Caco-2 (cell line): ENCODE measurements around the gene TTL. TPM values are rescaled to one million over a fixed set of nuclear protein-coding genes. Genes with fewer than 3 reads are reported as not detected.

Experiments
- BruUV-seq: library from RNA; stranded (reverse); fragments of 400-500 nt; replicated peaks from 2 replicates; lab custom pipeline; 2021; lab: Mats Ljungman, UMichigan
- CTCF ChIA-PET: fragments of 300-600 bp; sonication (Branson Sonifier 250); formaldehyde crosslinking; loops from one replicate; lab custom pipeline; 2022; ENCODE audit warnings: antibody characterized with exemption; lab: Charles Lee
- POLR2A ChIA-PET: fragments of 300-600 bp; sonication (Branson Sonifier 250); formaldehyde crosslinking; loops from one replicate; lab custom pipeline; 2022; ENCODE audit warnings: antibody characterized with exemption; lab: Charles Lee
- DNase-seq, 2 experiments: peaks; one replicate each; pipeline versions ENCODE4 v3.0.0 to v3.0.0-alpha.2; 2020 to 2022
- H3K27me3 ChIP-seq: replicated peaks from 2 replicates; pipeline ENCODE4 v1.6.0; 2011; ENCODE audit warnings: low read length; ENCODE audit not compliant: control insufficient read depth, insufficient read depth
- H3K36me3 ChIP-seq: 2 replicates; pipeline ENCODE4 v1.5.1; 2011; ENCODE audit warnings: low read length; ENCODE audit not compliant: control insufficient read depth, insufficient read depth
- H3K4me1 ChIP-seq: fragments of 250-450 bp; sonication (Bioruptor Pico); 2 replicates; pipeline ENCODE4 v1.5.1; 2020; ENCODE audit warnings: mild to moderate bottlenecking
- H3K4me3 ChIP-seq: 2 replicates; pipeline ENCODE4 v1.5.1; 2011; ENCODE audit warnings: low read depth, mild to moderate bottlenecking, control low read depth, low read length
- H3K9me3 ChIP-seq: fragments of 250-450 bp; sonication (Bioruptor Pico); 2 replicates; pipeline ENCODE4 v1.5.1; 2020; ENCODE audit warnings: mild to moderate bottlenecking, moderate library complexity
- H3K27ac Mint-ChIP-seq: one replicate; pipeline ENCODE4 v1.8.0; 2022; ENCODE audit warnings: mixed read lengths; ENCODE audit not compliant: unreplicated experiment
- H3K27me3 Mint-ChIP-seq: one replicate; pipeline ENCODE4 v1.8.0; 2022; ENCODE audit warnings: mixed read lengths; ENCODE audit not compliant: insufficient read depth, unreplicated experiment
- H3K36me3 Mint-ChIP-seq: one replicate; pipeline ENCODE4 v1.8.0; 2022; ENCODE audit warnings: mild to moderate bottlenecking, mixed read lengths; ENCODE audit not compliant: insufficient read depth, unreplicated experiment
- H3K4me1 Mint-ChIP-seq: one replicate; pipeline ENCODE4 v1.8.0; 2022; ENCODE audit warnings: low read depth, mixed read lengths; ENCODE audit not compliant: unreplicated experiment
- H3K4me3 Mint-ChIP-seq: one replicate; pipeline ENCODE4 v1.8.0; 2022; ENCODE audit warnings: mild to moderate bottlenecking, moderate library complexity, mixed read lengths; ENCODE audit not compliant: unreplicated experiment
- H3K9me3 Mint-ChIP-seq: one replicate; pipeline ENCODE4 v1.8.0; 2022; ENCODE audit warnings: mixed read lengths; ENCODE audit not compliant: unreplicated experiment
- intact Hi-C: fragments of 100-400 bp; cut with micrococcal nuclease; formaldehyde crosslinking; loops from one replicate; pipeline ENCODE4 v1.10.0; 2022; ENCODE audit not compliant: unreplicated experiment
- total RNA-seq: library from RNA; stranded (reverse); gene quantifications from 2 replicates; pipeline ENCODE4 v1.2.3, GENCODE V29; 2022
- TF ChIP-seq, protein P1 (sequence below), 2 experiments: fragments of 200-600 bp in 1 of 2; IDR thresholded peaks; 1 replicate in 1 of 2; 2 replicates in 1 of 2; pipeline versions ENCODE4 v1.5.1 to v1.8.0; 2011 to 2022; ENCODE audit warnings: antibody characterized with exemption in 1 of 2, control low read depth in 1 of 2, inconsistent platforms in 1 of 2, low read depth in 1 of 2, low read length in 1 of 2, mild to moderate bottlenecking in 1 of 2, moderate library complexity in 1 of 2; ENCODE audit not compliant: insufficient read depth in 1 of 2, severe bottlenecking in 1 of 2, unreplicated experiment in 1 of 2

TTL gene
- total RNA-seq, 1 experiment from 2014 or later = 46.9 TPM

DNA sequence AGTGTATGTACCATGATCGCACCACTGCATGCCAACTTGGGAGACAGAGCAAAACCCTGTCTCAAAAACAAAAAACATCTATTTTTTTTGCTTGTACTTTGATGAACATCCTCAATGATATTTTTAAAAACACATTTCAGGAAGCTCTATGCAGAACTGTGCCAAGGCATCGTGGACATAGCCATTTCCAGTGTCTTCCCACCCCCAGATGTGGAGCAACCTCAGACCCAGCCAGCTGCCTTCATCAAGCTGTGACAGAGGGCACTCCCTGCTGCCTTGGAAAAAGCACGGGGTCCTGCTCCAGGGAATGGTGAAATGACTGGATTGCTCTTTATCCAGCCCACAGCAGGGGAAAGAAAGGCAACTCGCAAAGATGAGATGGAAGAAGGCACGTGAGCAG lies 46.6 kb downstream of the TTL start:
- Histone ChIP-seq H3K27me3 (no peaks in the 10 kb centered on the region), H3K9me3 (no peaks in the 10 kb centered on the region), H3K4me1 (no peaks in the 10 kb centered on the region), H3K36me3 (no peaks in the 10 kb centered on the region; the same call in 1 of the 2 replicates), H3K4me3 (no peak overlapping the region)
- Mint-ChIP-seq H3K36me3 (peaks cover 10% of the 10 kb centered on the region), H3K9me3 (no peaks in the 10 kb centered on the region), H3K4me3 (no peak overlapping the region), H3K27me3 (no peaks in the 10 kb centered on the region), H3K27ac (no peak overlapping the region), H3K4me1 (no peaks in the 10 kb centered on the region)
- intact Hi-C loops = no loop called here
- DNase-seq = no peak
- TF ChIP-seq, protein P1, sequence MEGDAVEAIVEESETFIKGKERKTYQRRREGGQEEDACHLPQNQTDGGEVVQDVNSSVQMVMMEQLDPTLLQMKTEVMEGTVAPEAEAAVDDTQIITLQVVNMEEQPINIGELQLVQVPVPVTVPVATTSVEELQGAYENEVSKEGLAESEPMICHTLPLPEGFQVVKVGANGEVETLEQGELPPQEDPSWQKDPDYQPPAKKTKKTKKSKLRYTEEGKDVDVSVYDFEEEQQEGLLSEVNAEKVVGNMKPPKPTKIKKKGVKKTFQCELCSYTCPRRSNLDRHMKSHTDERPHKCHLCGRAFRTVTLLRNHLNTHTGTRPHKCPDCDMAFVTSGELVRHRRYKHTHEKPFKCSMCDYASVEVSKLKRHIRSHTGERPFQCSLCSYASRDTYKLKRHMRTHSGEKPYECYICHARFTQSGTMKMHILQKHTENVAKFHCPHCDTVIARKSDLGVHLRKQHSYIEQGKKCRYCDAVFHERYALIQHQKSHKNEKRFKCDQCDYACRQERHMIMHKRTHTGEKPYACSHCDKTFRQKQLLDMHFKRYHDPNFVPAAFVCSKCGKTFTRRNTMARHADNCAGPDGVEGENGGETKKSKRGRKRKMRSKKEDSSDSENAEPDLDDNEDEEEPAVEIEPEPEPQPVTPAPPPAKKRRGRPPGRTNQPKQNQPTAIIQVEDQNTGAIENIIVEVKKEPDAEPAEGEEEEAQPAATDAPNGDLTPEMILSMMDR (IDR thresholded peaks at IDR 0.05; ENCODE audit: insufficient read depth in 1 of 2, low read depth in 1 of 2, low read length in 1 of 2, severe bottlenecking in 1 of 2, unreplicated experiment in 1 of 2) = no peak
- ChIA-PET POLR2A (no interaction called here), CTCF (no interaction called here)
- BruUV-seq = no TSS peak

DNA sequence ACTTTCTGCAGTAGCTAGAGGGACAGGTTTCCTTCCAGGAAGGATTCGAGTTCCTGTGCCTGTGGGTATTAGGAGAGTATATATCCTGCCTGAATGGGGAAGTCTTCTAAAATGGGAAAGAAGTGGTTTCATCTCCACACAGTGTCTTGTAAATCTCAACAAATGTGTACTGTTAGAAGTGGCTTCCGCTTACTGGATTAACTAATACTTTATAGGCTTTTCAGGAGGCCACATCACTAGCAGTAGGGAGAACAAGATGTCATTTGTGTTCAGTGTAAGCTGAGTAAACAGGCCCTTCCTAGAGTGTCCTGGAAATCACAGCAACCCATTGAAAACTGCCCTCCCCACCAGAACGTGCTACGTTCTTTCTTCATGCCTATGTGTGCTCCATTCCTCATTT lies 47.8 kb downstream of the TTL start:
- BruUV-seq = no TSS peak
- POLR2A ChIA-PET = no interaction called here
- Mint-ChIP-seq H3K4me1 (no peaks in the 10 kb centered on the region), H3K36me3 (peaks cover 10% of the 10 kb centered on the region), H3K4me3 (no peak overlapping the region), H3K9me3 (no peaks in the 10 kb centered on the region), H3K27ac (no peak overlapping the region), H3K27me3 (no peaks in the 10 kb centered on the region)
- intact Hi-C loops = no loop called here
- no peaks in the 10 kb centered on the region for H3K9me3 ChIP-seq
- DNase-seq = no peak
- no peak overlapping the region for H3K4me3 ChIP-seq
- CTCF ChIA-PET = no interaction called here
- TF ChIP-seq, protein P1 (IDR thresholded peaks at IDR 0.05; ENCODE audit: insufficient read depth in 1 of 2, low read depth in 1 of 2, low read length in 1 of 2, severe bottlenecking in 1 of 2, unreplicated experiment in 1 of 2) = no peak
- no peaks in the 10 kb centered on the region; the same call in 1 of the 2 replicates for H3K36me3 ChIP-seq
- H3K27me3 ChIP-seq = no peaks in the 10 kb centered on the region
- no peaks in the 10 kb centered on the region for H3K4me1 ChIP-seq

DNA sequence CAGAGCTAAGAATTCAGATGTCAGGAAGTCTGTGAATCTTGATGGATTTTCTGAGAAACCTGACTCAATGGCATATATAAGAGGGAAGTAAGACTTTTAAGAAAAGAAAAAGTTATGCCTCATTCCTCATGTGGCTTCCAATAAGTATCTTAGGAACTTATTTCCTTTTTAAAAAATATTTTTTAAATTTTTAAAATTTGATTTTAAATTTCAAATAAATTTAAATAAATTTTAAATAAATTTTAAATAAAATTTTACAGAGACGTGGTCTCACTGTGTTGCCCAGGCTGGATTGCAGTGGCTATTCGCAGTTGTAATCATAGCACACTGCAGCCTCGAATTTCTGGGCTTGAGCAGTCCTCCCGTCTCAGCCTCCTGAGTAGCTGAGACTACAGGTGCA lies 48.8 kb downstream of the TTL start:
- ChIA-PET CTCF (no interaction called here), POLR2A (no interaction called here)
- Histone ChIP-seq H3K36me3 (no peaks in the 10 kb centered on the region; the same call in 1 of the 2 replicates), H3K4me1 (no peaks in the 10 kb centered on the region), H3K4me3 (no peak overlapping the region), H3K9me3 (no peaks in the 10 kb centered on the region), H3K27me3 (no peaks in the 10 kb centered on the region)
- TF ChIP-seq, protein P1 (IDR thresholded peaks at IDR 0.05; ENCODE audit: insufficient read depth in 1 of 2, low read depth in 1 of 2, low read length in 1 of 2, severe bottlenecking in 1 of 2, unreplicated experiment in 1 of 2) = no peak
- Mint-ChIP-seq H3K36me3 (peaks cover 10% of the 10 kb centered on the region), H3K4me3 (no peak overlapping the region), H3K27ac (no peak overlapping the region), H3K27me3 (no peaks in the 10 kb centered on the region), H3K4me1 (no peaks in the 10 kb centered on the region), H3K9me3 (no peaks in the 10 kb centered on the region)
- BruUV-seq = no TSS peak
- no peak for DNase-seq
- intact Hi-C loops = no loop called here
